Esophagus squamous epithelium (tissue), 5 donors: ENCODE measurements around the gene ST7. TPM values are rescaled to one million over a fixed set of nuclear protein-coding genes. Genes with fewer than 3 reads are reported as not detected.
"Not testable (repeated sequence)": the region's sequence is repeated elsewhere in the genome, so short reads cannot be mapped to it uniquely, and the experiment has no call there.

Source experiments
- DNase-seq: peaks from one replicate; lab custom pipeline; 2025; lab: John Stamatoyannopoulos, UW
- H3K27ac ChIP-seq, 4 donors: fragments of 200-600 bp; sonication (generic); one replicate each; pipeline ENCODE4 v1.5.1; 2016 to 2019; ENCODE audit warnings: mild to moderate bottlenecking in 1 of 4
- H3K27me3 ChIP-seq, 4 donors: fragments of 200-600 bp; sonication (generic); 1 replicate in 3 of 4; 2 replicates in 1 of 4; pipeline versions ENCODE4 v1.5.1 to v1.6.0; 2017 to 2021; ENCODE audit warnings: antibody characterized with exemption in 1 of 4
- H3K36me3 ChIP-seq, 3 donors: fragments of 200-600 bp; sonication (generic); one replicate each; pipeline ENCODE4 v1.5.1; 2016 to 2019
- H3K4me1 ChIP-seq, 3 donors: fragments of 200-600 bp; sonication (generic); one replicate each; pipeline ENCODE4 v1.5.1; 2017 to 2019
- H3K4me3 ChIP-seq, 4 donors: fragments of 200-600 bp; sonication (generic); 1 replicate in 3 of 4; 2 replicates in 1 of 4; pipeline ENCODE4 v1.5.1; 2016 to 2019; ENCODE audit warnings: mild to moderate bottlenecking in 2 of 4, moderate library complexity in 1 of 4
- H3K9me3 ChIP-seq, 3 donors: fragments of 200-600 bp; sonication (generic); one replicate each; pipeline ENCODE4 v1.5.1; 2016 to 2019
- POLR2A ChIP-seq, 4 donors: fragments of 450-650 bp; IDR thresholded peaks; one replicate each; pipeline ENCODE4 v1.6.1; 2017; ENCODE audit warnings: antibody characterized with exemption in 4 of 4, mild to moderate bottlenecking in 4 of 4, moderate library complexity in 3 of 4
- WGBS, 2 donors: methylation state at CpG; one replicate each; pipeline ENCODE4 v1.1.5; 2018; 5-methylcytosine and 5-hydroxymethylcytosine counted together
- intact Hi-C: fragments of 100-400 bp; cut with DNase I; formaldehyde crosslinking; loops from one replicate; pipeline ENCODE4 v1.15.0; 2022
- total RNA-seq, 4 donors: library from RNA; depleted of rRNA; stranded (reverse); fragments of >200 nt; gene quantifications; one replicate each; pipeline ENCODE4 v1.1.0, GENCODE V29; 2016
- TF ChIP-seq, protein P1 (sequence below), 6 experiments: fragments of 450-650 bp in 4 of 6; fragments of 200-600 bp in 2 of 6; sonication (generic) in 2 of 6; IDR thresholded peaks; one replicate each; pipeline ENCODE4 v1.5.1; 2016 to 2019; ENCODE audit warnings: antibody characterized with exemption in 6 of 6, mild to moderate bottlenecking in 4 of 6, moderate library complexity in 4 of 6
- donor health status: DM: yes; HTN: yes; CAD: no.

ST7 gene
- total RNA-seq, 4 donors from 2014 or later, result 12.9 to 18.0 (median 15.3) TPM

DNA sequence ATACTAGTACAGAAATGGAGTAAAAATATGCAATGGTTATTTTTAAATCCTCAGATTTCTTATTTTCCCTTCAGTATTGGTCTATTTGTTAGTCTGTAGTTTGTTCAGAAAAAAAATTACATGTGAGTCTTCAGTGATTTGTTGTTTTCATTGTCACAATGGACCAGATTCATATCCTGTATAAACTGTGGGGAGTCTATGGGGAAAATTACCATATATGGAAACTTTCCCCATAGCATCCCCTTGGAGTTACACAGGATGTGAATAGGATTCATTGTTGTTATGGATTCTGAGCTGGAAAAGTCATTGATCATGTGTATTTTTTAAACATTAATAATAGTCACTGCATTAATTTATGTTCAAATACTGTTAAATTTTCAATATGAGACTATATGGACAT, 72.6 kb downstream of the ST7 start:
- DNase-seq, result no peak
- peaks cover 0 to 8% (median 0%) of the 10 kb centered on the region in 3 donors for H3K4me1 ChIP-seq
- H3K36me3 ChIP-seq, result no peaks in the 10 kb centered on the region
- H3K9me3 ChIP-seq, result peaks cover 0 to 9% (median 2%) of the 10 kb centered on the region in 3 donors
- H3K4me3 ChIP-seq, result no peak overlapping the region
- intact Hi-C loops, result no loop called here
- TF ChIP-seq POLR2A (IDR thresholded peaks at IDR 0.05), result no peak
- TF ChIP-seq, protein P1, sequence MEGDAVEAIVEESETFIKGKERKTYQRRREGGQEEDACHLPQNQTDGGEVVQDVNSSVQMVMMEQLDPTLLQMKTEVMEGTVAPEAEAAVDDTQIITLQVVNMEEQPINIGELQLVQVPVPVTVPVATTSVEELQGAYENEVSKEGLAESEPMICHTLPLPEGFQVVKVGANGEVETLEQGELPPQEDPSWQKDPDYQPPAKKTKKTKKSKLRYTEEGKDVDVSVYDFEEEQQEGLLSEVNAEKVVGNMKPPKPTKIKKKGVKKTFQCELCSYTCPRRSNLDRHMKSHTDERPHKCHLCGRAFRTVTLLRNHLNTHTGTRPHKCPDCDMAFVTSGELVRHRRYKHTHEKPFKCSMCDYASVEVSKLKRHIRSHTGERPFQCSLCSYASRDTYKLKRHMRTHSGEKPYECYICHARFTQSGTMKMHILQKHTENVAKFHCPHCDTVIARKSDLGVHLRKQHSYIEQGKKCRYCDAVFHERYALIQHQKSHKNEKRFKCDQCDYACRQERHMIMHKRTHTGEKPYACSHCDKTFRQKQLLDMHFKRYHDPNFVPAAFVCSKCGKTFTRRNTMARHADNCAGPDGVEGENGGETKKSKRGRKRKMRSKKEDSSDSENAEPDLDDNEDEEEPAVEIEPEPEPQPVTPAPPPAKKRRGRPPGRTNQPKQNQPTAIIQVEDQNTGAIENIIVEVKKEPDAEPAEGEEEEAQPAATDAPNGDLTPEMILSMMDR (IDR thresholded peaks at IDR 0.05), result no peak
- H3K27me3 ChIP-seq, result no peaks in the 10 kb centered on the region
- H3K27ac ChIP-seq, result no peak overlapping the region

DNA sequence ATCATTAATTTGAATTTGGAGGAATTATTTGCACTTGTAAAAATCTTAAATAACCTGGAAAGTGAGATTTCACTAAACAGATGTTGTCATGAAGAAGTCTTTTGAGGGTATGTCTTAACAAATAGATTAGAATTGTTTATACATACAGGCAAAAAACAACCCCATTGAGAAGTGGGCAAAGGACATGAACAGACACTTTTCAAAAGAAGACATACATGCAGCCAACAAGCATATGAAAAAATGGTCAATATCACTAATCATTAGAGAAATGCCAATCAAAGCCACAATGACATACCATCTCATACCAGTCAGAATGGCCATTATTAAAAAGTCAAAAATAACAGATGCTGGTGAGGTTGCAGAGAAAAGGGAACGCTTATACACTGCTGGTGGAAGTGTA, 77.0 kb downstream of the ST7 start:
- H3K27ac ChIP-seq, intact Hi-C loops, H3K4me3 ChIP-seq, H3K4me1 ChIP-seq, H3K27me3 ChIP-seq, DNase-seq, H3K9me3 ChIP-seq, H3K36me3 ChIP-seq: not testable (repeated sequence)
- WGBS, 2 donors, result 86 to 94% methylated on average over 1 of the region's 1 CpG

DNA sequence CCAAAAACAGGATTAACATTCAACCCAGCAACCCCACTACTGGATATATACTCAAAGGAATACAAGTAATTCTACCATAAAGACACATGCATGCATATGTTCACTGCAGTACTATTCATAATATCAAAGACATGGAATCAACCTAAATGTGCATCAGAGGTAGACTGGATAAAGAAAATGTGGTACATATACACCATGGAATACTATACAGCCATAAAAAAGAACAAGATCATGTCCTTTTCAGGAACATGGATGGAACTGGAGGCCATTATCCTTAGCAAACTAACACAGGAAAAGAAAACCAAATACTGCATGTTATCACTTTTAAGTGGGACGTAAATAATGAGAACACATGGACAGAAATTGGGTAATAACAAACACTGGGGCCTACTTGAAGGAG, 77.5 kb downstream of the ST7 start:
- H3K4me1 ChIP-seq, result peaks cover 0 to 10% (median 0%) of the 10 kb centered on the region in 3 donors
- 0% methylated on average over 1 of the region's 1 CpG for WGBS, 2 donors
- H3K4me3 ChIP-seq, H3K27me3 ChIP-seq, H3K27ac ChIP-seq, intact Hi-C loops, H3K9me3 ChIP-seq, H3K36me3 ChIP-seq, DNase-seq: not testable (repeated sequence)

DNA sequence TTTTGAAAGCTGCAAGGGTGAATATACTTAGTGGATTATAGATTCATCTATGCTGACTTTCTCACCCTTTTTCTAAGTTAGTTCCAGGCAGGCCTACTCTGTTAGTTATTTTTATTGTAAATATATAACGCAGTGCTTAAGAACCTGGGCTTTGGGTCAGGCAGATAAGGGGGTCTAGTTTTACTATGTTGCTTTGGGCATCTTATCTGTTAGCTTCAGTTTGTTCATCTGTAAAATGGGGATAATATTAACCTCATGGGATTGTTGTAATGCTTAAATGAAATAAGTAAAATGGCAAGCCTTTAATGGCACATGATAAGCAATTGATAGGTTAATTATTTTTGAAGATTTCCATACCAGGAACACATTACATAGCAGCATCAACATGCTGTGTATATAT, 79.5 kb downstream of the ST7 start:
- TF ChIP-seq, protein P1 (IDR thresholded peaks at IDR 0.05), result no peak
- TF ChIP-seq POLR2A (IDR thresholded peaks at IDR 0.05), result no peak
- WGBS, 2 donors, result 84 to 96% methylated on average over 1 of the region's 1 CpG
- no peaks in the 10 kb centered on the region for H3K27me3 ChIP-seq

DNA sequence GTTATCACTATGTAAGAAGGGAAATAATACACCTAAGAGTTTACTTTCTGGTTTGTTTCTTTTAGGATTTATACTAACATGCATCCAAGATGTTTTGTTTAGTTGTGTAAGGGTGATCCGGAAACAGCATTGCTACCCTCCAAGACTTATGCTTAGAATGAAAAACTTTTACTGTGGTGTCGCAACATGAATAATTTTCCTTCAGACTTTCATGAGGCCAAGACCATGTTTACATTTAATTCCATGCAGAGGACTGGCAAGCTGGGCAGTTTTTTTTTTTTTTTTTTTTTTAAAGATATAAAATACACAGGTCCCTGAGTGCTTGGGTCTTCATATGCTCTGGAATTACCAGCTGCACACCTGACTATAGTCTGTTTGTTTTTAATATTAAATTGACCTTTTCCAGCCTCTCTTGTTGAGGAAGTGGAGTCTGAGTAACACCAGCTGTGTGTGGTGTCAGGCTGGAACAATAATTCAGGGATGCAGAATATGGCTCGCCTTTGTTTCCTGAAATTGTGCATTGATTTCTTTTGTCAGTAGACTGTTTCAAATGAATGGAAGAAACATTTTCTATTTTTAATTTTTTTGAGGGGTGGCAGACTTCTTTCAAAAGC, 81.7 kb downstream of the ST7 start:
- TF ChIP-seq POLR2A (IDR thresholded peaks at IDR 0.05), result no peak
- TF ChIP-seq, protein P1 (IDR thresholded peaks at IDR 0.05), result no peak
- no peaks in the 10 kb centered on the region for H3K36me3 ChIP-seq
- no peak for DNase-seq
- peaks cover 0 to 21% (median 5%) of the 10 kb centered on the region in 3 donors for H3K4me1 ChIP-seq
- WGBS, 2 donors, result 46 to 47% methylated on average over 3 of the region's 3 CpGs
- H3K9me3 ChIP-seq, result peaks cover 0 to 9% (median 3%) of the 10 kb centered on the region in 3 donors
- no peak overlapping the region for H3K4me3 ChIP-seq
- H3K27ac ChIP-seq, result no peak overlapping the region
- no peaks in the 10 kb centered on the region for H3K27me3 ChIP-seq
- intact Hi-C loops, result no loop called here

More for the DNA sequence above, 79.5 kb downstream of the ST7 start:
- intact Hi-C loops, result no loop called here
- peaks cover 0 to 21% (median 5%) of the 10 kb centered on the region in 3 donors for H3K4me1 ChIP-seq
- peaks cover 0 to 9% (median 3%) of the 10 kb centered on the region in 3 donors for H3K9me3 ChIP-seq
- no peak overlapping the region for H3K27ac ChIP-seq
- H3K36me3 ChIP-seq, result no peaks in the 10 kb centered on the region
- DNase-seq, result no peak
- no peak overlapping the region for H3K4me3 ChIP-seq

DNA sequence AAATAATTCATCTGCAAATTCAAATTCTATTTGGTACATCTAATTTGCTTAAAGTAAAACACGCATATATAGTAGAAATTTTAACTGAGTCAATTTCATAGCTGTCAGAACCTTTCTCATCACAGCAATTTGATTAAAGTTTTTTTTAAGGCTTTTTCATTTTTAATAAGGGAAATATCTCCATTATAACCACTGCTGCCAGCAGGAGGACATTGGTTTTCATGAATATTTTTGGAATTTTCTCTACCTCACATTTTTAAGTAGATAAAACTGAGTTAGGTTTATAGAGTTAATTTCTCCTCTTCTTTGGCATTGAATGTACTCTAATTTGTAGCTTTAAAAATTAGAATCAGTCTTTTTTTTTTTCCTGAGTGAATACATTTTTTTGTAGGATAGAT, 82.2 kb downstream of the ST7 start:
- intact Hi-C loops, result no loop called here
- Histone ChIP-seq H3K4me3 (no peak overlapping the region), H3K36me3 (no peaks in the 10 kb centered on the region), H3K4me1 (peaks cover 0 to 21% (median 5%) of the 10 kb centered on the region in 3 donors), H3K27me3 (no peaks in the 10 kb centered on the region), H3K9me3 (peaks cover 0 to 4% (median 3%) of the 10 kb centered on the region in 3 donors), H3K27ac (no peak overlapping the region)
- WGBS, 2 donors, result 91 to 96% methylated on average over 1 of the region's 1 CpG
- DNase-seq, result no peak
- TF ChIP-seq, protein P1 (IDR thresholded peaks at IDR 0.05), result peak in 1 of 6 experiments; percentile 5
- TF ChIP-seq POLR2A (IDR thresholded peaks at IDR 0.05), result no peak
